GM18502 (cell line): ENCODE results near the gene ZBTB46.
"Not testable (repeated sequence)": the region's sequence is repeated elsewhere in the genome, so short reads cannot be mapped to it uniquely, and the experiment has no call there.

Experiments
- ATAC-seq: cut with Tn5 transposase; IDR thresholded peaks from one replicate; pipeline ENCODE4 v1.9.1; 2021; ENCODE audit warnings: mild to moderate bottlenecking; ENCODE audit not compliant: unreplicated experiment, poor library complexity

The ZBTB46 gene

DNA sequence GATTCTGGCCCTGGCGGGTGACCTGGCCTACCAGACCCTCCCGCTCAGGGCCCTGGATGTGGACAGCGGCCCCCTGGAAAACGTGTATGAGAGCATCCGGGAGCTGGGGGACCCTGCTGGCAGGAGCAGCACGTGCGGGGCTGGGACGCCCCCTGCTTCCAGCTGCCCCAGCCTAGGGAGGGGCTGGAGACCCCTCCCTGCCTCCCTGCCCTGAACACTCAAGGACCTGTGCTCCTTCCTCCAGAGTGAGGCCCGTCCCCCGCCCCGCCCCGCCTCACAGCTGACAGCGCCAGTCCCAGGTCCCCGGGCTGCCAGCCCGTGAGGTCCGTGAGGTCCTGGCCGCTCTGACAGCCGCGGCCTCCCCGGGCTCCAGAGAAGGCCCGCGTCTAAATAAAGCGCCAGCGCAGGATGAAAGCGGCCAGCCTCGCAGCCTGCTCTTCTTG is 92.4 kb downstream of the ZBTB46 start:
- no peak for ATAC-seq

DNA sequence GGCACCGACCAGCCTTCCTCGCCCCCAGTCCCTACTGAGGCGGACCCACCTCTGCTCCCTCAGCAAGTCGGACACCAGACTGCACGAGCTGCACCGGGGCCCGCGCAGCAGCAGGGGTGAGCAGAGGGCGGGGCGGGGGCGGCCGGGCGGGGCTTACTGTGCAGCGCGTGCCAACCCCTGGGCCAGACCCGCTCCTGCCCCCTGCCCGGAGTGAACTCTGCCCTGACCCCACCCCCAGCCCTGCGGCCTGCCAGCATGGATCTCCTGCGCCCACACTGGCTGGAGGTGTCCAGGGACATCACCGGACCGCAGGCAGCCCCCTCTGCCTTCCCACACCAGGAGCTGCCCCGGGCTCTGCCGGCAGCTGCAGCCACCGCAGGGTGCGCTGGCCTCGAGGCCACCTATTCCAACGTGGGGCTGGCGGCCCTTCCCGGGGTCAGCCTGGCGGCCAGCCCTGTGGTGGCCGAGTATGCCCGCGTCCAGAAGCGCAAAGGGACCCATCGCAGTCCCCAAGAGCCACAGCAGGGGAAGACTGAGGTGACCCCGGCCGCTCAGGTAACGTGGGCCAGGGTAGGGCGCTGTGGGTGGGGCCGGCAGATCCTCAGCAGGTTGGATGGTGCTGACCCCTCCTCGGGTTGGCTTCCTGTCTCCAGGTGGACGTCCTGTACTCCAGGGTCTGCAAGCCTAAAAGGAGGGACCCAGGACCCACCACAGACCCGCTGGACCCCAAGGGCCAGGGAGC is 92.9 kb downstream of the ZBTB46 start:
- ATAC-seq: no peak

DNA sequence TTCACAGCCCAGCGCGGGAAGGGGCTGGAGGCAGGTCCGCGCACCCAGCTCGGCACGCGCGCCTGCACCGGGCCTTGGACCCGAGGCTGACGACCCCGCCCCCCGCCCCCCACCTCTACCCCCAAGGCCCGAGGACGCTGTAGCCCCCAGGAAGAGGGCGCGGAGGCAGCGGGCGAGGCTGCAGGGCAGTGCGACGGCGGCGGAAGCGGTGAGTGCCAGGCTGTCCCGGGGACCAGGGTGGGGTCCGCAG is 93.4 kb downstream of the ZBTB46 start:
- ATAC-seq: no peak

DNA sequence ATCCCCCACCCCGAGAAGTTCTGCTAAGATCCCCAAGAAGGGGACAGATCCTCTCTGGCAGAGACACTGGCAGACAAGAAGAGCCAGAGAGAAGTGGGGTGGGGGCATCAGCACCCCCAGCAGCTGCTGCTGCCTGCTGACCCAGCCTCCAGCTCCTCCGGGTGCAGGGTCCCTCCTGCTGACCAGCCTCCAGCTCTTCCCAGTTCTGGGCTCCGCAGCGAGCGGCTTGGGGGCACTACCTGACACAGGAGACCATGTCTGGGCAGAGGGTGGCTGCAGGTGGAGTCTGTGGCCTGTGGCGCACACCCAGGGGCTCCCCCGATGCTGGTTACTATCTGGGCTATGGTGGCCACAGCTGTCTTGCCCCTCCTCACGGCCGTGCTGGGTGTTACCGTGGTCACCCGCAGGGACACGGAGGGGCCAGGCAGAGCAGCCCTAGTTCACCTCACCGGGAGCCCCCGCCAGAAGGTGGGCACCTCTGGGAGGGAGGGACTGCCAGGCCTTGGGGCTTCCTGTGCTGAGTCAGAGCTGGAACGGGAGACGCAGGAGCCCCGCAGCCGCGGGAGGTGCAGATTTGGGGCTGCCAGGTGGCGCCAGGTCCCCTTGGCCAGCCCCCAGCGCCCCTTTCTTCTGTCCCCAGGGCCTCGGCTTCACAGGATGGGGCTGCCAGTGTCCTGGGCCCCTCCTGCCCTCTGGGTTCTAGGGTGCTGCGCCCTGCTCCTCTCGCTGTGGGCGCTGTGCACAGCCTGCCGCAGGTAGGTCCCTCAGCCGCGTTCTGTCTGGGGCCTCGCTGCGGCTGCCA is 94.0 kb downstream of the ZBTB46 start:
- no peak for ATAC-seq

DNA sequence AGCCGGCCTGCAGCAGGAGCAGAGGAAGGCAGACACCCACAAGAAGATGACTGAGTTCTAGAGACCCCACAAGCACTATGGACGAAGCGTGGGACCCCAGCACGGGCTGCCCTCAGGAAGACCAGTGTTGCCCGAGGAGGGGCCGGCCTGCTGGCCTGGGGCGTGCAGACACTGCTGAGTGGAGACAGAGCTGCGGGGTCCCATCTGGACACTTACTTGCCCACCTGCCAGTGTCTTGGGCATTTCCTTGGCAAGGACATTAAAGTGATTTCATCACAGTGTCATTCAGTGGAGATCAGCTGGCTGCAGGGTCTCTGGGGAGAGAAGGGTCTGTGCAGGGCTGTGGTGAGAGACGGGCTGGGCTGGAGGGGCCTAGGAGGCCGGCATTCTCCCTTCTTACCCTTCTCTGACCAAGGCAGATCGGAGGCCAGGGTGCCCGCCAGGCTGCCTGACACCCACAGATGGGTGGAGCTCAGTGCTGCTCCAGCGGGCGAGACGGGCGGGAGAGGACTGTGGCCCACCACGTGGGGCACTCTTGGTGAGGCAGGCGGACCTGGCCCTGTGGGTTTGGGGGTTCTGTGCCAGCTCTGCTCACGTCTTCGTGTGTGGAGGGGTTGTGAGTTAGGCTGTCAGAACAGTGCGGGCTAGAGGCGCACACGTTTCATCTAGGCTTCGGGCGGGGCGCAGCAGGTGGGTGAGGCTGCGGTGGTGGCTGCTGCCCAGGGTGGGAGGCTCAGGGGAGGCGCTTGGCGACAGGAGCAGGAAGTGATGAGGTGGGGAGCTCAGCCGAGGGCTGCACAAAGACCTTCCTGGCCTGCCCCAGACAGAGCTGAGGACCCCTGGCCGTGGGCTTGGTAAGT is 95.0 kb downstream of the ZBTB46 start, which contains the start of gene LIME1:
Gene LIME1, plus strand, starts transcription at position 806 of the 860 bp plus-strand sequence. CDS start 886 bp downstream, outside the sequence.
- no peak for ATAC-seq

DNA sequence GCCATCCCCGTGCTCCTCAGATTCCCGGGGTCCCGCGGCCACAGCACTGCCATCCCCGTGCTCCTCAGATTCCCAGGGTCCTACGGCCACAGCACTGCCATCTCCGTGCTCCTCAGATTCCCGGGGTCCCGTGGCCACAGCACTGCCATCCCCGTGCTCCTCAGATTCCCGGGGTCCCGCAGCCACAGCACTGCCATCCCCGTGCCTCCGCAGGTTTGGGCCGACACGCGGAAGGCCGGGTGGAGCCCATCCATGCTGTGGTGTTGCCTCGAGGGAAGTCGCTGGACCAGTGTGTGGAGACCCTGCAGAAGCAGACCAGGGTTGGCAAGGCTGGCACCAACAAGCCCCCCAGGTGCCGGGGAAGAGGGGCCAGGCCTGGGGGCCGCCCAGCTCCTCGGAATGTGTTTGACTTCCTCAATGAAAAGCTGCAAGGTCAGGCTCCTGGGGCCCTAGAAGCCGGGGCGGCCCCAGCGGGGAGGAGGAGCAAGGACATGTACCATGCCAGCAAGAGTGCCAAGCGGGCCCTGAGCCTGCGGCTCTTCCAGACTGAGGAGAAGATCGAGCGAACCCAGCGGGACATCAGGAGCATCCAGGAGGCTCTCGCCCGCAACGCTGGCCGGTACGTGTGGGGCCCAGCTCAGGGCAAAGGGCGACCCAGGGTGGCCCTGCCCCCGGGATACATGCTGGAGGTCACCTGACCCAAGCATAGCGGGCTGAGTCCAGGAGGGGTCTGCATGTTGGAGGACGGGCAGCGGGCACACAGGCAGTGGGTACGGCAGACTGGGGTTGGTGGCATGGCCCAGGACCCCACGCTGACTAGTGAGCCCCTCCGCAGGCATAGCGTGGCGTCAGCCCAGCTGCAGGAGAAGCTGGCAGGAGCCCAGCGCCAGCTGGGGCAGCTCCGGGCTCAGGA is 95.9 kb downstream of the ZBTB46 start:
- ATAC-seq: no peak

DNA sequence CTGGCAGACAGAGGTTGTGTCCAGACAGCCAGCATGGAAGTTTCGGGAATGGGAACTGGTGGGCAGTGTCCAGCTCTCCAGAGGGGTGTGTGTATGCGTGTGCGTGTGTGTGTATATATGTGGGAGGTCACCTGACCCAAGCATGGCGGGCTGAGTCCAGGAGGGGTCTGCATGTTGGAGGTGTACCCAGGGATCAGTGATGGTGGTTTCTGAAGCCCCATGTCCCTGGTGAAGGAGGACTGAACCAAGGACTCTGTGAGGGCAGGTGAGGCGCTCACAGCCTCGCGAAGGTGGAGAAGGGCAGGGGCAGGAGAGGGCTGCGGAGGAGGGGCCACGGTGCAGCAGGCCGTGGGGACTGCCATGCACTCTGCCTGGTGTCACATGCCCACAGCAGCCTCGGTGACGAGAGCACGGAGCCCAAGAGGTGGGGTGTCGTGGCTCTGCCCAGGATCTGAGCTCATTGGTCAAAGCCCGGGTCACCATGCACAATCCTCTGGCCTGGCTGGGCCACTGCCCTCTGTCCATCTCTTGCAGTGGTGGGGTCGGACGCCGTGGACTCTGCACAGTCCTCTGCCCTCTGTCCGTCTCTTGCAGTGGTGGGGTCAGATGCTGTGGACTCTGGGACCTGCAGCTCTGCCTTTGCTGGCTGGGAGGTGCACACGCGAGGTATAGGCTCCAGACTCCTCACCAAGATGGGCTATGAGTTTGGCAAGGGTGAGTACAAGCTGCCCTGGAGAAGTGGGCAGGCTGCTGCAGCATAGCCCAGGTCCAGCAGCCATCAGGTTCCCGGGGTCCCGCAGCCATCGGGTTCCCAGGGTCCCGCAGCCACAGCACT is 96.7 kb downstream of the ZBTB46 start:
- no peak for ATAC-seq

DNA sequence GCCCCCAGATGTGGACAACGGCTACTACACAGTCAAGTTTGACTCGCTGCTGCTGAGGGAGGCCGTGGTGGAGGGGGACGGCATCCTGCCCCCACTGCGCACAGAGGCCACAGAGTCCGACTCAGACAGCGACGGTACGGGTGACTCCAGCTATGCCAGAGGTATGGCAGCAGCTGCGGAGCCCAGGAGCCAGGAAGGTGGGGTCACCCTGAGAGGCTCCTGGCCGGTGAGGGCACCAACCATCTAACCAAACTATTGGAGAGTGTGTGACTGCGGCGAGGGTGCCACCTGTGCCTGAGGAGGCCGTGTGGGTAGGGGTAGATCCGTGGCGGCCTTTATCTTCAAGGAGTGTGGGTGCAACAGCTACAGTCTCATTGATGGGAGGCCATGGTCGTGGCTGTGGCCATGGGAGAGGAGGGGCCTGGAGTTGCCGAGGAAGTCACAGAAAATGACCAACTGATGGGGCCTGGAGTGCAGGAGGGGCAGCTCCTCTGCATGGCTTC is 97.4 kb downstream of the ZBTB46 start:
- ATAC-seq: no peak

DNA sequence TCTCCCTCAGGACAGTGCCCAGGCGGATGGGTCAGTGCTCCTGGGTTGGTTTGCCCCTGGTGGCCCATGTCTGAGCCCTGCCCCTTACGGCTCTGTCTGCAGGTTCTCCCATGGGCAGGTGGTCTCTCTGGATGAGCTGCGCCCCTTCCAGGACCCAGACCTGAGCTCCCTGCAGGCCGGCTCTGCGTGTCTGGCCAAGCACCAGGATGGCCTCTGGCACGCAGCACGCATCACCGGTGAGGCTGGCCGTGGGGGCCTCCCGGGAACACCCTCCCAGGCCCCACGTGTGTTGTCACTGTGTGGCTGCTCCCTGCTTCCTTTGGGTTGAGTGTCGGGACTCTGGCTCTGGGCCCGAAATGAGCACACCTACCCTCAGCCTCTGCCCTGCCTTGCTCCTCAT is 97.9 kb downstream of the ZBTB46 start:
- ATAC-seq: no peak

DNA sequence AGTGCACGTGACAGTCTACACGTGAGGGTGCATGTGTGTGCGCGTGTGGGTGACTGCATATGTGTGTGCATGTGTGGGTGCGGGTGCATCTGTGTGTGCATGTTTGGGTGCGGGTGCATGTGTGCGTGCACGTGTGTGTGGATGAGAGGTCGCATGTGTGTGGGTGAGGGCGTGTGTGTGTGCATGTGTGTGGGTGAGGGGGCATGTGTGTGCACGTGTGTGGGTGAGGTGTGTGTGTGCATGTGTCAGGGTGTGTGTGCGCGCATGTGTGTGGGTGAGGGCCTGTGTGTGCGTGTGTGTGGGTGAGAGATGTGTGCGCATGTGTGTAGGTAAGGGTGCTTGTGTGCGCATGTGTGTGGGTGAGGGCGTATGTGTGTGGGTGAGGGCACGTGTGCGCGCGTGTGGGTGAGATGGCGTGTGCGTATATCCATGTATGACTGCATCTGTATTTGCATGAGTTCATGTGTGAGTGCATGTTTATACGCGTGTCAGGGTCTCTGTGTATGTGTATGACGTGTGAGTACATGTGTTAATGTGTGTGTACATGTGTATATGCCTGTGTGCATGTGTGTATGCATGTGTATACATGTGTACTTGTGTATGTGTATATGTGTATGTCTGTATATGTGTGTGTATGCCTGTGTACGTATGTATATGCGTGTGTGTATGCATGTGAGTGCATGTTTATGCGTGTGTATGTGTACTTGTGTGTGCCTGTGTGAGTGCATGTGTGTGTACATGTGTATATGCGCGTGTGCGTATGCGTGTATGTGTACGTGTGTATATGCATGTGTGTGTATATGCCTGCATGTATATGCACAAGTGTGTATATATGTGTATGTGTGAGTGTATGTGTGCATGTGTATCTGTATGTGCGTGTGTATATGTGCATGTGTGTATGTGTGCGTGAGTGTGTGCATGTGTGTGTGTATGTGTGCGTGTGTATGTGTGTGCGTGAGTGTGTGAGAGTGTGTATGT is 98.7 kb downstream of the ZBTB46 start:
- ATAC-seq: no peak

DNA sequence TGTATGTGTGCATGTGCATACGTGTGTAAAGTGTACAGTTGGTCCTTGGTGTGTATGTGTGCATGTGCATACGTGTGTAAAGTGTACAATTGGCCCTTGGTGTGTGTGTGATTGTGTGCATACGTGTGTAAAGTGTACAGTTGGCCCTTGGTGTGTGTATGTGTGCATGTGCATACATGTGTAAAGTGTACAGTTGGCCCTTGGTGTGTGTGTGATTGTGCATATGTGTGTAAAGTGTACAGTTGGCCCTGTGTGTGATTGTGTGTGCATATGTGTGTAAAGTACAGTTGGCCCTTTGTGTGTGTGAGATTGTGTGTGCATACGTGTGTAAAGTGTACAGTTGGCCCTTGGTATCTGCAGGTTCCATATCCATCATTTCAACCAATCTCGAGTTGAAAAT is 99.7 kb downstream of the ZBTB46 start:
- no peak for ATAC-seq

DNA sequence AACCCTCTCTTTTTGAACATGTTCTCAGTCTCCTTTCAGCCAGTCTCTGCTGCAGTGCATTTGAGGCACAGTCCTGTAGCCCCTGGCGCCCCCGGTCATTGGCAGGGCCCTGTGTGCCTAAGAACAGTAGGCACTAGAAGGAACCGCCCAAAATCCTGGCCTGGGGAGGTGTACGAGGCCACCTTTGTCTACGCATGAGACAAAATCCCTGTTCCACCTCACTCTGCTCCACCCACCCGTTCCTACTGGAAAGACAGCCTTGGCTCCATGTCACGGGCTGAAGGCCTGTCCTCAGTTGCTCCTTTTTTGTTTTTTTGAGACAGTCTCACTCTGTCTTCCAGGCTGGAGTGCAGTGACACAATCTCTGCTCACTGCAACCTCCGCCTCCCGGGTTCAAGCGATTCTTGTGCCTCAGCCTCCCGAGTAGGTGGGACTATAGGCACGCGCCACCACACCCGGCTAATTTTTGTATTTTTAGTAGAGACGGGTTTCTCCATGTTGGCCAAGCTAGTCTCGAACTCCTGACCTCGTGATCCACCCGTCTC is 100.8 kb downstream of the ZBTB46 start:
- ATAC-seq: not testable (repeated sequence)

DNA sequence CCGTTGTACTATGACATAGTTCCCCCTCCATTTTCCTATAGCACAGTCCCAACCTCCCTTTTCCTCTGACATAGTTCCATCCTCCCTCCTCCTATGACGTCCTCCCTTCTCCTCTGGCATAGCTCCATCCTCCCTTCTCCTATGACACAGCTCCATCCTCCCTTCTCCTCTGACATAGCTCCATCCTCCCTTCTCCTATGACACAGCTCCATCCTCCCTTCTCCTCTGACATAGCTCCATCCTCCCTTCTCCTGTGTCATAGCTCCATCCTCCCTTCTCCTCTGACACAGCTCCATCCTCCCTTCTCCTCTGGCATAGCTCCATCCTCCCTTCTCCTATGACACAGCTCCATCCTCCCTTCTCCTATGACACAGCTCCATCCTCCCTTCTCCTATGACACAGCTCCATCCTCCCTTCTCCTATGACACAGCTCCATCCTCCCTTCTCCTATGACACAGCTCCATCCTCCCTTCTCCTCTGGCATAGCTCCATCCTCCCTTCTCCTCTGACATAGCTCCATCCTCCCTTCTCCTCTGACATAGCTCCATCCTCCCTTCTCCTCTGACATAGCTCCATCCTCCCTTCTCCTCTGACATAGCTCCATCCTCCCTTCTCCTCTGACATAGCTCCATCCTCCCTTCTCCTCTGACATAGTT is 108.0 kb downstream of the ZBTB46 start:
- ATAC-seq: not testable (repeated sequence)

DNA sequence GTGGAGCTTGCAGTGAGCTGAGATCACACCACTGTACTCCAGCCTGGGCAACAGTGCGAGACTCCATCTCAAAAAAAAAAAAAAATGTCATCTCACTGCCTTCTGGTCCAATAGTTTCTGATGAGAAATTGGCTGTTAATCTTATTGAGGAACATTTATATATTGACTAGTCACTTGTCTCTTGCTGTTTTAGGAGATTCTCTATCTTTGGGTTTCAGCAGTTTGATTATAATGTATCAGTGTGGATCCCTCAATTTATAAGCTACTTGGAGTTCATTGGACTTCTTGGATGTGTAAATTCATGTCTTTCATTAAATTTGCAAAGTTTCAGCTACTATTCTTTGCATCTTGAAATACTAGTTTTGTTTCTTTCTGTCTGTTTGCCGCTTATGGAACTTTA is 112.1 kb downstream of the ZBTB46 start:
- ATAC-seq: no peak

DNA sequence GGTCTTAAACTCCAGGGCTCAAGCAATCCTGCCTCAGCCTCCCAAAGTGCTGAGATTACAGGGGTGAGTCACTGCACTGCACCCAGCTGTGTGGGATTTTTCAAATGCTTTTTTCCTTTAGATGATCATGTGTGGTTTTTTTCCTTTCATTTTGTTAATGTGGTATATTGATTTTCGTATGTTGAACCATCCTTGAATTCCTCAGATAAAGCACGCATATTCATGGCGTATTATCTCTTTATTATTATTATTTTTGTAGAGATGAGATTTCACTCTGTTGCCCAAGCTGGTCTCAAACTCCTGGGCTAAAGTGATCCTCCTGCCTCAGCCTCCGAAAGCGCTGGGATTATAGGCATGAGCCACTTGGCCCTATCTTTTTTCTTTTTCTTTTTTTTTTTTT is 116.2 kb downstream of the ZBTB46 start:
- ATAC-seq: no peak

DNA sequence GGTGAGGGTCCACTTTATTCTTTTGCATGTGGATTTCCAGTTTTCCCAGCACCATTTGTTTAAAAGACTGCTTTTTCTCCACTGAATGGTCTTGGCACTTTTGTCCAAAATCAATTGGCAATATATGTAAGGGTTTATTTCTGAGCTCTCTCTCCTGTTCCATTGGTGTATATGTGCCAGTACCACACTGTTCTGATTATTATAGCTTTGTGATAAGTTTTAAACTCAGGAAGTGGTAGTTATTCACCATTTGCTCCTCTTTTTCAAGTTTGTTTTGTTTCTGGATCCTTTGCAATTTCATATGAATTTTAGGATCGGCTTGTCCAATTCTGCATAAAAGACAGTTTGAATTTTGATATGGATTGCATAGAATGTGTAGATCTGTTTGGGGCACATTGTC is 118.9 kb downstream of the ZBTB46 start:
- no peak for ATAC-seq

DNA sequence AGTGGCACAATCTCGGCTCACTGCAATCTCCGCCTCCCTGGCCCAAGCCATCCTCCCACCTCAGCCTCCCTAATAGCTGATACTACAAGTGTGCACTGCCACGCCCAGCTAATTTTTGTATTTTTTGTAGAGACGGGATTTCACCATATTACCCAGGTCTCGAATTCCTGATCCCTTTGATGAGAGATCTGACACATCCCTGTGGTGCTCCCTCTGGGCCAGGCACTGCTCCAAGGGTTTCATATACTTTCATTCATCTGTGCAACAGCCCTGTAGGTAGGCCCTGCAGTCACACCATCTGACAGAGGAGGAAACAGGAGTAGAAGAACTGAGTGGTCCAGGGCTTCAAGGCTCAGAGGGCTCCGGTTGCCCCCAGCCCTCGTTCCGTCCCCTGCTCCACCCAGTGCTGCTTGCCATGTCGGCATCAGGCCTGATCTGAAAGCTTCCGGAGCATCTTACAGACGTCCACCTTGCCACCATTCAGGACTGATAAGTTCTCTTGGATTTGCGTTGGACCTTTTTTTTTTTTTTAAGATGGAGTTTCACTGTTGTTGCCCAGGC is 119.9 kb downstream of the ZBTB46 start:
- no peak for ATAC-seq
